GM21367 (cell line): ENCODE measurements around the gene CKMT2.

Source experiments
- ATAC-seq: cut with Tn5 transposase; IDR thresholded peaks from one replicate; pipeline ENCODE4 v1.9.1; 2021; ENCODE audit not compliant: unreplicated experiment

CKMT2 gene

GRCh38 chr5:81214848-81215247 lies 18.3 kb upstream of the CKMT2 start:
- no peak for ATAC-seq

- ATAC-seq = no peak
Observed at GRCh38 chr5:81216152-81216551, 17.0 kb upstream of the CKMT2 start.

GRCh38 chr5:81219389-81219788 lies 13.7 kb upstream of the CKMT2 start:
- no peak for ATAC-seq

- no peak for ATAC-seq
Observed at GRCh38 chr5:81222285-81222684, 10.8 kb upstream of the CKMT2 start.

GRCh38 chr5:81225463-81225862 lies 7.7 kb upstream of the CKMT2 start:
- ATAC-seq = no peak

GRCh38 chr5:81226286-81226685 lies 6.8 kb upstream of the CKMT2 start:
- ATAC-seq = no peak

GRCh38 chr5:81226949-81227348 lies 6.2 kb upstream of the CKMT2 start:
- no peak for ATAC-seq

- ATAC-seq = no peak
Observed at GRCh38 chr5:81228084-81228483, 5.0 kb upstream of the CKMT2 start.

GRCh38 chr5:81230416-81230815 lies 2.7 kb upstream of the CKMT2 start:
- ATAC-seq = no peak

GRCh38 chr5:81232464-81233079 lies 550 bp upstream of the CKMT2 start:
- no peak for ATAC-seq

GRCh38 chr5:81234299-81234698 lies 1.2 kb downstream of the CKMT2 start:
- ATAC-seq = no peak

GRCh38 chr5:81234801-81235200 lies 1.7 kb downstream of the CKMT2 start:
- no peak for ATAC-seq

- no peak for ATAC-seq
Observed at GRCh38 chr5:81235287-81236072, 2.4 kb downstream of the CKMT2 start.

- ATAC-seq = no peak
Observed at GRCh38 chr5:81238460-81238859, 5.3 kb downstream of the CKMT2 start.

GRCh38 chr5:81239613-81240012 lies 6.5 kb downstream of the CKMT2 start:
- ATAC-seq = no peak

GRCh38 chr5:81241001-81241400 lies 7.9 kb downstream of the CKMT2 start:
- ATAC-seq = no peak

- ATAC-seq = no peak
Observed at GRCh38 chr5:81241961-81242648, 9.0 kb downstream of the CKMT2 start.

- no peak for ATAC-seq
Observed at GRCh38 chr5:81242906-81243436, 9.8 kb downstream of the CKMT2 start.

- no peak for ATAC-seq
Observed at GRCh38 chr5:81244451-81244850, 11.3 kb downstream of the CKMT2 start.

GRCh38 chr5:81245871-81246235 lies 12.7 kb downstream of the CKMT2 start:
- ATAC-seq = no peak

GRCh38 chr5:81246697-81247096 lies 13.6 kb downstream of the CKMT2 start:
- no peak for ATAC-seq

GRCh38 chr5:81247441-81247972 lies 14.4 kb downstream of the CKMT2 start:
- ATAC-seq = no peak
